Activated CD4-positive, CD25-positive, alpha-beta regulatory T cell treated with anti-CD3 and anti-CD28 coated beads, Interleukin-2, amount 50 U/mL, for 24 hours (primary cell): Measurements from ENCODE around the gene RXFP1.
"Not testable (repeated sequence)": the region's sequence is repeated elsewhere in the genome, so short reads cannot be mapped to it uniquely, and the experiment has no call there.

ENCODE experiments used
- ATAC-seq, 2 donors: fragments of 150-1000 bp; cut with Tn5 transposase; one replicate each; pipeline ENCODE4 v1.10.0; 2021; ENCODE audit warnings: mild to moderate bottlenecking in 1 of 2, moderate library complexity in 1 of 2

The RXFP1 gene

GRCh38 chr4:158621729-158622128, 100.0 kb downstream of the RXFP1 start:
- ATAC-seq = no peak

- ATAC-seq = no peak
These were observed 100.6 kb downstream of the RXFP1 start for GRCh38 chr4:158622251-158622650.

GRCh38 chr4:158624889-158625478, 103.3 kb downstream of the RXFP1 start:
- no peak for ATAC-seq

GRCh38 chr4:158625544-158625943, 103.9 kb downstream of the RXFP1 start:
- ATAC-seq = no peak

- no peak for ATAC-seq
These were observed 109.2 kb downstream of the RXFP1 start for GRCh38 chr4:158630893-158631292.

- no peak for ATAC-seq
These were observed 114.9 kb downstream of the RXFP1 start for GRCh38 chr4:158636619-158637018.

DNA sequence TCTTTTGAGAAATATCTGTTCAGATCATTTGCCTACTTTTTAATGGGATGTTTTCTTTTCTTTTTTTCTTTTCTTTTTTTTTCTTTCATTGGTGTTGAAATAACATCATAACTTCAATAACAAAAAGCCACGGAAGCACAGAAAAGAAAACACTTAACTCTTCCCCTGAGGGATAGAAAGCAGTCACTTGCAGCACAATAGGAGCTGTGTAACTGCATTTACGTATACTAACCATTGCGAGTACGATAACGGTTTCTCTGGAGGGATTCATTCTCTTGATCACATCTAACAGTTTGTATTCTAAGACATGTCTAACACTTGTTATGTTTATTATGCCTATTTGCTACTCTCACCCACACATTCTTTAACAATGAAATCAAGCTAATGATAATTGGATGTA, 122.7 kb downstream of the RXFP1 start:
- no peak for ATAC-seq

GRCh38 chr4:158644760-158645159, 123.1 kb downstream of the RXFP1 start:
- no peak for ATAC-seq

GRCh38 chr4:158649111-158649680, 127.5 kb downstream of the RXFP1 start:
- ATAC-seq = no peak

DNA sequence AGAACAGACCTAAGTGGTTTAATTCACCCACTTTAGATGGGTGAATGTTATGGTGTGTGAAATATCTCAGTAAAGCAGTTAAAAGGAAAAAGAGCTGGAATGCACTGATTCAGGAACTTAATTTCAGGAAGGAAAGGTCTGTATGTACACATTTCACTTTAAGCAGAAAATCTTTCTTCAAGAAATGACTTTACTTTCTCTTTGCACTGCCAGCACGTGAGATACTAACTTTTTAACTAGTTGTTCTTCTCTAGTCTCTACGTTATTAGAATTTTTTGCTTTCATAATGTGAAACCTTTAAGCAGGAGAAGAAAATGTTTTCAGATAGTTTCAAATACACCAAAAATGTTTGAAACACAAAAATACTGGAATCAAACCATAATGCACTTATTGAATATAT, 131.2 kb downstream of the RXFP1 start:
- no peak for ATAC-seq

GRCh38 chr4:158656439-158656838, 134.8 kb downstream of the RXFP1 start:
- ATAC-seq = no peak

DNA sequence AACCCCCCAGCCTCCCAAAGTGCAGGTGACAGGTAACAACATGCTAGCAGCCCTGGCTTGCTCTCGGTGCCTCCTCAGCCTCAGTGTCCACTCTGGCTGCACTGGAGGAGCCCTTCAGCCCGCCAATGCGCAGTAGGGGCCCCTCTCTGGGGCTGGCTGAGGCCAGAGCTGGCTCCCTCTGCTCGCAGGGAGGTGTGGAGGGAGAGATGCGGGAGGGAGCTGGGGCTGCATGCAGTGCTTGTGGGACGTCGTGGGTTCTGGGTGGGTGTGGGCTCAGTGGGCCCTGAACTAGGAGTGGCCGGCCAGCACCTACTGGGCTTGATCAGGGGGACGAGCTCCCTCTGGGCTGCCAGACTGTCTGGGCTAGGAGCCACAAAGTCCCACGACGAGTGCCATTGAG, 135.6 kb downstream of the RXFP1 start:
- ATAC-seq = no peak

DNA sequence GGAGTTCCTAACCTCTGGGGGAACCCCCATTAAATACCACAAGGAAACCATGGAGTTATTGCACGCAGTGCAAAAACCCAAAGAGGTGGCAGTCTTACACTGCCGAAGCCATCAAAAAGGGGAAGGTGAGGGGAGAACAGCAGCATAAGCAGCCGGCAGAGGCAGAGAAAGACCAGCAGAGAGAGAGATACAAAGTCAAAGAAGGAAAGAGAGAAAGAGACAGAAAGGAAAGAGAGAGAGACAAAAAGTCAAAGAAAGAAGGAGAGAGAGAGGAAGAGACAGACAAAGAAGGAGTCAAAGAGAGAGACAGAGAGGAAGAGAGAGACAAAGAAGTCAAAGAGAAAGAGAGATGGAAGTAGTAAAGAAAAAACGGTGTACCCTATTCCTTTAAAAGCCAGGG, 141.6 kb downstream of the RXFP1 start:
- not testable (repeated sequence) for ATAC-seq

DNA sequence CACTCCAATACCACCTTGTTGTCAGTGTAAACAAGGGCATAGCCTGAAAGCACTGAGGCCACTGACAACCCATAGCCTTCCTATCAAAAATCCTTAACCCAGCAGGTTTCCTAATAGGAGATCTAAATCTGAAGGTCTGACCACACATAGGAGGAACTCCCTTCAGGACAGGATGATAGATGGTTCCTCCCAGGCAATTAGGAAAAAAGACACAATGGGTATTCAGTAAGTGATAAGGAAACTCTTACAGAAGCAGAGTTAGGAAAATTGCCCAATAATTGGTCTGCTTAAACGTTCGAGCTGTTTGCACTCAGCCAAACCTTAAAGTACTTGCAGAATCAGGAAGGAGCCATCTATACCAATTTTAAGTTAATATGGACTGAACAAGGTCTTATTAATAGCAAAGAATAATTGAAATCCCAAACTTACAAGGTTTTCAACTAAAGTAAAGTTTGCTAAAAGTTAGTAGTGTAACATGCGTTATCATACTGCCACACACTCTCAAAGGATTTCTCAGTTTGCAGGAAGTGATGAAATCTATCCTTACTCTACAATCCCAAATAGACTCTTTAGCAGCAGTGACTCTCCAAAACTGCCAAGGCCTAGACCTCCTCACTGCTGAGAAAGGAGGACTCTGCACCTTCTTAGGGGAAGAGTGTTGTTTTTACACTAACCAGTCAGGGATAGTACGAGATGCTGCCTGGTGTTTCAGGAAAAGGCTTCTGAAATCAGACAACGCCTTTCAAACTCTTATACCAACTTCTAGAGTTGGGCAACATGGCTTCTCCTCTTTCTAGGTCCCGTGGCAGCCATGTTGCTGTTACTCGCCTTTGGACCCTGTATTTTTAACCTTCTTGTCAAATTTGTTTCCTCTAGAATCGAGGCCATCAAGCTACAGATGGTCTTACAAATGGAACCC, 142.3 kb downstream of the RXFP1 start:
- not testable (repeated sequence) for ATAC-seq

DNA sequence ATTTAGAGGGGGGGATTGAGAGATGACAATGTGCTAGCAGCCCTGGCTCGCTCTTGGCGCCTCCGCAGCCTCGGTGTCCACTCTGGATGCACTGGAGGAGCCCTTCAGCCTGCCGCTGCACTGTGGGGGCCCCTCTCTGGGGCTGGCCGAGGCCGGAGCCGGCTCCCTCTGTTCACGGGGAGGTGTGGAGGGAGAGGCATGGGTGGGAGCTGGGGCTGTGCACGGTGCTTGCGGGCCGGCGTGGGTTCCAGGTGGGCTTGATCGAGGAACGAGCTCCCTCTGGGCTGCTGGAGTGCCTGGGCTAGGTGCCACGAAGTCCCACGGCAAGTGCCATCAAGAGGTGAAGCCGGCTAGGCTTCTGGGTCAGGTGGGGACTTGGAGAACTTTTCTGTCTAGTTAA, 143.1 kb downstream of the RXFP1 start:
- ATAC-seq = no peak

- ATAC-seq = no peak
These were observed 145.2 kb downstream of the RXFP1 start for GRCh38 chr4:158666892-158667291.

- ATAC-seq = no peak
These were observed 146.0 kb downstream of the RXFP1 start for GRCh38 chr4:158667651-158668198.

GRCh38 chr4:158669310-158669709, 147.6 kb downstream of the RXFP1 start:
- no peak for ATAC-seq

- peak; percentile 9 to 27 for ATAC-seq
These were observed 149.4 kb downstream of the RXFP1 start for GRCh38 chr4:158670975-158671664.

GRCh38 chr4:158671665-158671914, 149.9 kb downstream of the RXFP1 start, which contains the start of gene C4orf46:
Gene C4orf46, minus strand, starts transcription at chr4:158671887. Its CDS starts 86 bp downstream, at chr4:158671801.
- no peak for ATAC-seq

GRCh38 chr4:158671915-158672806, 150.5 kb downstream of the RXFP1 start, which contains the start of gene ETFDH:
Gene ETFDH, plus strand, starts transcription at chr4:158672296. Its CDS starts 161 bp downstream, at chr4:158672457.
- ATAC-seq = peak; percentile 90 to 92

DNA sequence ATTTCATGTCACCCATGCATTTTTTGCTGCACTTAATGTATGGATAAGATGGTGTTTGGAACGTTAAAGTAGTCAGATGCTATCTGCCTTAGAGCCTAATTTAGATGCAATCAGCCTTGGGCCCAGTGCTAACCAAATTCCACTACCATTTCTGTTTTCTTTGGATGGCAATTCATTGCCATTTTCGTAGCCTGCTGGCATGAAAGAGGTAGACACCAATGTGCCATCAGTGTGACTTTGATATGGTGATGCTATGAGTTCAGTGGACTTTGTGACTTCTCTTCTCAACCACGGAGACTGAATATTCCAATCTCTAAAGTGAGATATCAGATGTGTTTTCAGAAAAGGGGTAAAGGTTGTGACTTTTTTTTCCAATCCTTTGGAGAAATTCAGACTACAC, 152.0 kb downstream of the RXFP1 start:
- no peak for ATAC-seq
